Stimulated activated CD8-positive, alpha-beta memory T cell treated with anti-CD3 and anti-CD28 coated beads, Interleukin-7, amount 100 ng/mL, for 1 hour (primary cell): Measurements from ENCODE around the gene TFPI2.

Source experiments
- DNase-seq, 2 donors: peaks; one replicate each; pipeline ENCODE4 v3.0.0-alpha.2; 2020; ENCODE audit warnings: low read depth in 2 of 2

TFPI2 gene

DNA sequence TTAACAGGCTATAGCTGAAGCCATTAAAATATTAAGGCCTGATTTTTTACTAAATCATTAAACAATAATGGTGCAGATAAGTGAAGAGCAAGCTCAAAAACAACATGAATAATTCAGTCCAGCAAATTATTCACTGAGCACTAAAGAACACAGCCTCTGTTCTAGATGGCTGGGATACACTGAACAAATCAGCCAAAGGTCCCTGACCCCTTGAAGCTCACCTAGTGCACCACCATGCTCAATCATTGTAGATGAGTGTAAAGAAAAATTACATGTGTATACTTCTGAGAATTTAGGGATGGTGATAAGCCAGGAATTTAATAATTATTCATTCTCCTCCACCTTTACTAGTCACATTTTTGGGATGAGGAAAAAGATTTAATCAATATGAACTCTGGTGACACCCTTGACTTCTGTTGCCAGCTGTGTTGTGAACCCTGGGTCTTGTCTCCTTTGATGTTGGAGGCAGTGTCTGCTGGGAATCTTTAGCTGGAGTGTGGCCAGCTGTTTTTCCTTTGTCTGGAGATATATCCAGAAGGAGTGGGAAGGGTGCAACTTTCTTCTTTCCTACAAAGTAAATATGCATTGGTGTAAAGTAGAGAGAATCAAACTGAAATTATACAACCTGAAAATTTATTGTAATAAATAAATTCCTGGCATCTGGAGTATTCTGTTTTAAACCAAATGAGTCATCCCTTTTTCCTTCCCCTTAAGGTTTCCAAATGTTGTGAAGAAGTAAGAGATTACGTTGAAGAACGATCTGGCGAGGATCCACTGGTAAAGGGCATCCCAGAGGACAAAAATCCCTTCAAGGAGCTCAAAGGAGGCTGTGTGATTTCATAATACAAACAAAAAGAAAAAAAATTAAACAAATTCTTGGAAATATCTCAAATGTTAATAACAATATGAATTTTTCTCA, 19.8 kb upstream of the TFPI2 start:
- DNase-seq = no peak

DNA sequence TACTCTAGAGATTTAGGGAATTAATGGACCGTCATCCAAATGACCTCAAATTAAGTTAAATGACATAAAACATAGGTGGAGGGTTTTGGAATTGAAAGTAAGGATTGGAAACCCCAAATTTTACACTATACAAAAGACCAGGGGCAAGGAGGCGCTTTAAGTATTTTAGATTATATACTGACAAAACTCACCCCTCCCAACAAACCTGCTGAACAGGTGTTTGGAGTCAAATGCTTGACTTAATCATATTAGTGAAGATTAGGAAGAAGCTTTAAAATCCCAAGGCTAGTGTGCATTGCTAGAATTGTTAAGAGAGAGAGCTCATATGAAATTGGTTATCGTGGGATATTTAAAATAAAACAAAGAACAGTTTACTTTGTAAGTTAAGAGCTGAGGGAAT, 15.7 kb upstream of the TFPI2 start, which contains the start of gene GNGT1:
GNGT1 (plus strand) TSS at position 301 of the 400 bp plus-strand sequence. CDS start 180 bp downstream, outside the sequence.
- DNase-seq = no peak

DNA sequence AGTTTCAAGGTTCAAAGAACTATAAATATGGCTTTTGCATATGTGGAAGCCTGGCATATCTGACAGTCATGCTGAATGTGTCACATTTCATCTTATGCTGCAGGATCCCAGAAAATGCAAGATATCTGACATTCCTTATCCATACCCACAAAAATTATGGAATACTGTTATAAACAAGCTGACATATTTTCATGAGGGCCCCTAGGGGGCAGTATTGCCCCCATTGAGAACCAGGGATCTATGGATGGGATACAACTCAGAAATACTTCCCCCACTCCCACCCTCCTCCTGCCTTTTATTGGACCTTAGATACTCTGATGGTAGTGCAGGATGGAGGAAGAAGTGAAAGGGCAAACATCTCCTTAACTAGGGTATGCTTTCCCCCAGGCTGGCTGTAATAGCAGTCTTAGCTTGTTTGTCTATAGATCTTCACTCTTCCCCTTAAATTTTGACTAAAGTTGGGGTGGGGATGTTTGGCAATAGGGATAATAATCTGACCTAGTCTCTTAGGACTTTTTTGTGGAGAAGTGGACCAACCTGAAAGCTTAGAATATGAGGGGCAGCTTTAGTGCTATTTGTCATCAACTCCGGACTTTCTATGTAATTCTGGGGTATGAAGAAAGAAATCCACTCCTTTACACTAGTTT, 12.3 kb upstream of the TFPI2 start:
- no peak for DNase-seq

DNA sequence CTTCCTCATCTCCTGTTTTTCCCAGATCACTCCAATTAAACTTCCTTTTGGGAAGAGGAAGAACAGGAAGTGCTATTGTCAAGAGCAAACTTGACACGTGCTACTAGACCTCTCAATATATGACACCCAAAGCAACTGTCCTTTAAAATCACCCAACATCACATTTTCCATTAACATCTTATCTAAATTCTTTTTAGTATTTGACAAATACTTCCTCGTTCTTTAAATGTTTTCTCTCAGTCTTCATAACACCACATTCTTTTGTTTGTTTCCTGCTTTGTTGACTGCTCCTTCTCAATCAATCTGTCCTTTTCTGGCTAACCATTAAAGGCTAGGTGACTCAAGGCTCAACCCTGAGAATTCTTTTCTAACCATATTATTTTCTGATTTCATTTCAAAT, 7.1 kb upstream of the TFPI2 start:
- DNase-seq = no peak

DNA sequence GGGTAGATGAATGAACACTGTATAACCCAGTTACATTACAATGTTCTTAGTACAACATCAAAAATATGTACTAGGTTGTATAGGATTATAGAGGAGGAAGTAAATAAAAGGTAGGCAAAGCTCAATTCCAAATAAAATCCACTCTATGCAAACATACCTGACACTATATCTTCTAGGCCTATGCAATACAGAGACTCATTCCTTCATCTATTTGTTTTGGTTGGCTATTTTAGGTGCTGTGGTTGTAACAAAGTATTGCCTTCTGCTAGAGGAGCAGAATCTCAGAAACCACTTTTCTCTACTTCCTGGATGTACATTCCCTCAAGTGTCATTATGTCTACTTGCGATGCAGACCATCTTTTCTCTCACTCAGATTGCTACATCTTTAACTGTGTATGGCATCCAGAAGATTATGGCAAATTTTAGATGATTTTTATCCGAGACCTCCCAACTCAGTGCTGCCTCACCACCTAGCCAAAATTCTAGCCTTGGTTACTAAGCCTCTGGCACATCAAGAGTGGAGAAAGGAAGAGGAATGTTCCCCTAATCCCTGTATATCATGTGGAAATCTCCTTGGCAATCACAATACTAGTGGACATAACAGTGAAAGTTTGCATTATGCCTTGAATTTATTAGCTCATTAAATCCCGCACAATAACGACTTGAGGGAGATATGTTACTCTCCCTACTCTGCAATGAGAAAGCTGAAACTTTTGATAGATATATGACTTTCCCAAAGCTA, 5.5 kb upstream of the TFPI2 start:
- no peak for DNase-seq

DNA sequence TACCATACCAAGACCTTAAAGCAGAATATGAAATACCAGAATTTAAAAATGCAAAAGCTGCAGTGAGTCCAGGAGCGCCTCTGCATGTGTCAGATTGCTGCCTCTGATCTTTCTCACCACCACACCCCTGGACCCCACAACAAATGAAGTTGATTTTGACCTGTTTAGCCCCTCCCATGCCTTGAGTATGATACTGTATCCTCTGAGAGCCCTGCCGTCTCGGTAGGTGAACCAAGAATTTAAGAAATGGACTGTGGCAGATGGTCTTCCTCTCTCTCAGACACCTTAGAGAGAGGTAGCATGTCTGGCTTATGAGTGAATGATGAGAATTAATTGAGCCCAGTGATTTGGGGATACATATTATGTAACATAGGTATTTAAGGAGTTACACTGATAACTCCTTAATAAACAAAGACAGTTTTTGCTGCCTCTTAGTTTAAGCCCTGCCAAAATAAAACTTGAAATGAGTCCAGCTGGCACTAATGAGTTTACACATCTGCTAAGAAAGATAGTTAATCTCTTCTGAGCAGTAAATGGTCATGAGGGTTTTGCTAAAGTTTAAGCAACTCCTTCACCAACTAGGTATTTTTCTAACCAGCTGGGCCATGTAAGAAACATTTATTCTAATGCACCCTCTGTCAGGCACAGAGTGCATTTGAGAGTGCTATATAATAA, 4.5 kb upstream of the TFPI2 start:
- no peak for DNase-seq

DNA sequence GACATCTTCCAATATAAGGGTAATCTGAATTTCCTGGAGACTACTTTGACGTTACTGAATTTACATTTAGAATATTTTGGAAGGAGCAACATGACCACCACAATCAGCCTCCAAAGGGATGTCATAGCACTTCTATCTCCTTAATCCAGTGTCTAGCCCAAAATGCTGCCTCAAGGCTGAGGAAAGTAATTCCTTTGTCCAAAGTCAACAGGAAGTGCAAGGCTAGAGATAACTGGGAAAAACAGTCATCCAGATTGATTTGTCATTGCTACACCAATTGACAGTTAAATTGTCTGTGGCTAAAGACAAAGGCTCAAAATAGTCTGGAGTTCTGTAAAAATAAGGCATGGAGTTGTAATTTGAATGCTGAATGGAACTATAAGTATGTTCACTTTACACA, 3.9 kb upstream of the TFPI2 start:
- DNase-seq = no peak

DNA sequence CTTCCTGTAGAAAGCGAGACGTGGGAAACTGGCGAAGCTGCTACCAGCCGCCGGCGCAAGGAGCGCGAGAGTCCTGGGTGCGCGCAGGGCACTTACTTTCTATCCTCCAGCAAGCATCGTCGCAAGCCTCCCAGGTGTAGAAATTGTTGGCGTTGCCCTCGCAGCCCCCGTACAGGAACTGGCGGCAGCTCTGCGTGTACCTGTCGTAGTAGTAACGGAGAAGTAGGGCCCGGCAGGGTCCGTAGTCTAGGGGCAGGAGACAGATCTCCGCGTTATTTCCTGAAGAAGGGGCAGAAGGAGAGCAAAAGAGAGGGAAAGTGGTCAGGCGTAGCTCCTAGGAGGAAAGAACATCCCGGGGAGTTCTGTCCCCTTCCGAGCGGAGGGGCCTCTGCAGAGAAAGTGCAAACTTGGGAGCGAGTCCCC, 501 bp downstream of the TFPI2 start:
- no peak for DNase-seq

DNA sequence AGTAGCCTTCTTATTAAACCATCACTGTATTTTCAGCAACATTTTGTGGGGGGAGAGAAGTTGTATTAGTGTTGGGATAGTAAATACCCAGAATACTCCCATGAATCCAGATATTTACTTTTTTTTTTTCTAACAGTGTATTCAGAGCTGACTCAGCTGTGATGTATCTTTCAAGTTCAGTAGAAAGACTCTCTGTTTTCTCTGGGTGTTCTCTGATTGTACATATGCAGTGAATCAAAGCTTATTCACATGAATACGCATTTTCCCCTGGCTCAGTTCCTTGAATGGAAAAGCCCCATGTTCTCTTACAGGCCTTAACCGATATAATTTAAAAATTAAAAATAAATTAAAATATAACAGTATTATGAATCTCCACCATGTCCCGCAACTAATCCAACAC, 1.3 kb downstream of the TFPI2 start:
- no peak for DNase-seq

DNA sequence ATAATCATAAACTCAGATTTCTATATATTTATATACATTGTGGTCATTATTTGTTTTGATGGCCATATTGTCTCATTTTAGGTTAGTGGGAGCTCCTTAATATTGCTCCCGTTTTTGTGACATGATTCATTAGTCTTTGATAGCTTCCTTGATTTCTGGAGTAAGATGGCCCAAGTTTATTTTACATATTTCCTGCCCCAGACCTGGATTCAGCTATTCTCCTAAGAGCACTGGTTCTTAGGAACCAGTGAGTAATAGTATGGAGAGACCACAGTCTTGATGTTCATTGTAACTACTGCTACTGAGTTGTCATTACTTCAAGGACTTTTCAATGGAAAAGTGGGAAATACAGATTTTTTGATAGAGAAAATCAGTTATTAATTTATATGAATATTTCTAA, 6.0 kb downstream of the TFPI2 start:
- DNase-seq = no peak

DNA sequence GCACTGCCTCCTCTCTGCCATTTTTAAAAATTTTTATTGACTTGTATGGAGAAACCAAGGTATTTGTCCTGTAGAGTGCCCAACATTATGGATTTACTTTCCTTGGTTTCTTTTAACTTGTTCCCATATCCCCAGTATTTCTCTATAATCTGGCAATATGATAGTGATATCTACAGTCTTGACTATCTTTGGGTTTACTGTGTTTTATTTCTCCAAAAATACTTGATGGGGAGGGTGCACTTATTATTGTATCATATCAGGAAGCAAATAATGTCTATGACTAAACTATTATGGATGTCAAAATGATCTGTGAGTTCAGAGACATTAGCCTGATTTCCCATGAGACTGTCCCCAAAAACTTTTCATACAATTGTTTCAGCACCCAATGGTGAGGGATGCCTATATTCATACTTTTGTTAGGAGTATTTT, 6.6 kb downstream of the TFPI2 start:
- no peak for DNase-seq

DNA sequence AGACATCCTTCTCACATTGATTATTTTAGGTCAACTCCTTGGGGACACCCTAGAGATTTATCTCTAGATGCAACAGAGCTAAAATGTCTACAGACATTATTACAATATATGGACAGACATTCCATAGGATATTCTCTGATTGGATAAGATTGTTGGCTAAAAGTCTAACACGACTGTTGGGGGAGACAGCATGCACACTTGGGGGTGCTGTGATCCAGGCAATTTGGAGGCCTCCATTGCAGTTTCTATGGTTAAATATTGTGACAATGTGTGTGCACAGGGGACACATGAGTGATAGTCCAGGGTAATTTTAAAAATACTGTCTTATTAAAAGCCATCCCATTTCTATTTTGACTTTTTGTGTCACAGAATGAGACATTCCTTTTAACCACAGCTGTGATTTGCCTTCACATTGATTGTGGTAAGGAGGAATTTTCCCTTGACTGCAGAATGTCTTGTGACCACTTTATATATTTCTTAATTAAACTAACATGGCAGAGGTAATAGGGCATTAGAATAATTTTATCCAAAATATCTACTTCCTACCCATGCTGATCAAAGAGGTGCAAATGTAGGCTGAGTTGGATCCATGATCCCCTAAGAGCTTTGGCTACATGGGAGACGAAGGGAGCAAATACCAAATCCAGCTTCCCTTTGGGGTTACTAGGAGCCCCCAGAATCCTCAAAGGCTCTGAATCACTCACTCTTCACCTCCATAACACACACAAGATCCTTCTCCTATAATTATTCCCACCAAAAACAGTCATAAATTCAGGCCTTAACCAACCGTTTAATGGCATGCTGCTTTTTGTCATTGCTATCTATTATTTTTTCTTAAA, 7.3 kb downstream of the TFPI2 start:
- DNase-seq = no peak

DNA sequence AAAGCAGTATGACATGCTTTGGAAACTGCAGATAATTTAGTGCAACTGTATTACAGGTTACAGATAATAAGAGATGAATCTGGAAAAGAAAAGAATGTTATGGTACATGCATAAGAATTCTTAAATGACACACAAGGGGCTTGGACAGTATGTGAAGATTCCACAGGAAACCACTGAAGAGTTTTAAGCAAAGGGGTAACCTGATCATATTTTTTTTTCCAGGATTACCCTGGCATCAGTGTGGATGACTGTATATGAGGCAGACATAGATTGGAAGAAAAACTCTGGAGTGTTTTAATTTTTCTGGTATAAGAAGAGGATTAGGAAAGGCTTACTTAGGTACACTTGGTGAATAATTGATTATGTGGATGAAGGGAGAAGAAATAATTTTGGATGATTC, 8.1 kb downstream of the TFPI2 start:
- no peak for DNase-seq

DNA sequence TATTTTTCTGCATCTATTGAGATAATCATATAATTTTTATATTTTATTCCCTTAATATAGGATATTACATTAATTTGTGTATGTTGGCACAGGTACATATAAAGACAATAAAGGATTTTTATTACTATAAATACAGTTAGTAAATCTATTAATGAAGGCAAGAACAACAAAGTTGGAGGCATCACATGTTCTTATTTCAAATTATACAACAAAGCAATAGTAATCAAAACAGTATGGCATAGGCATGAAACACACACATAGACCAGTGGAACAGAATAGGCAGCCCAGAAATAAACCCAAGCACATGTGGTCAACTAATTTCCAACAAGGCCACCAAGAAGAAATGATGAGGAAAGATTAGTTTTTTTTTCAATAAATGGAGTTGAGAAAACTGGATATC, 11.2 kb downstream of the TFPI2 start:
- DNase-seq = no peak

DNA sequence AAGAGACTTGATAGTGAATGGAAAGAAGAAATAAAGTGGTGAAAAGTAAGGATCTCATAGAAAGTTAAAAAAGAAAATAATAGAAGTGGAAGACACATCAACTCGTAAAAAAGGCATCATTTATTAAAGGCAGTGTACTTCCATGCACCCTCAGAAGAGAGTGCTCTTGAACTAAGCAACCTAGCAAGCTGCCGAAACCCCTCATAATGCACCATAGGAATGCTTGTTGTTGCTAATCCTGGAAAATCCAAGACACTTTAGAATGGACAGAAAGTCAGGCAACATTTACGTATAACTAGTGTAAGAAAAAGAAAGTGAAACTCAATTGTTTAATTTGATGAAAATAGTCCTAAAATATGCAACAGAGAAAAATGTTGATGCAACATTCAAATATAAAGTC, 12.8 kb downstream of the TFPI2 start:
- no peak for DNase-seq

DNA sequence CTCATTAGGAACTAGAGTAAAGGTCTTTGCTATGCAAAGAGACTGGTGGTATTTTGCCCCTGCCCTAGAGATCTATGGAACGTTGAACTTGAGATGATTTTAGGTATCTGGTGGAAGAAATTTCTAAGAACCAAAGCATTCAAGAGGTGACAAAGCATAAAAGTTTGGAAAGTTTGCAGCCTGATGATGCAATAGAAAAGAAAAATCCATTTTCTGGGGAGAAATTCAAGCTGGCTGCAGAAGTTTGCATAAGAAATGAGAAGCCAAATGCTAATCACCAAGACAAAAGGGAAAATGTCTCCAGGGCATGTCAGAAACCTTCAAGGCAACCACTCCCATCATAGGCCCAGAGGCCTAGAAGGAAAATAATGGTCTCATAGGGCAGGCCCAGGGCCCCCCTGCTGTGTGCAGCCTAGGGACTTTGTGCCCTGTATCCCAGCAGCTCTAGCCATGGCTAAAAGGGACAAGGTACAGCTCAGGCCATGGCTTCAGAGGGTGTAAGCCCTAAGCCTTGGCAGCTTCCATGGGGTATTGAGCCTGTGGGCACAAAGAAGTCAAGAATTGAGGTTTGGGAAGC, 16.5 kb downstream of the TFPI2 start:
- no peak for DNase-seq

DNA sequence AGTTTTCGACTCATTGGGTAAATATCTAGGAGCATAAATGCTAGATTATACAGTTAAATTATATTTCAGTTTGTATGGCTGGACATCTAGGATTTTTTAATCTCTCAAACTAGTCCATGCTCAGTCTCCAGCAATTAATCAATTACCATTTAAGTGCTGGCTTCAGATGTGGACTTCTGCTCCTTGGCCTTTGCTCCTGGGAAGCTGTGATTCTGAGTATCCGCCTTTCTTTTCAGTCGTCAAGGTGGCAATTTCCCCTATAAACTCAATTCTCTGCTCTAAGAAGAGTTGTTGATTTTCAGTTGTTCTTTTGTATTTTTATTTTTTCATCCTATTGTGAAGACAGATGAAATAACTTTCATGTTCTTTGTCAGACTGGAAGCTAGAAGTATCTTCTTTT, 23.7 kb downstream of the TFPI2 start:
- no peak for DNase-seq

DNA sequence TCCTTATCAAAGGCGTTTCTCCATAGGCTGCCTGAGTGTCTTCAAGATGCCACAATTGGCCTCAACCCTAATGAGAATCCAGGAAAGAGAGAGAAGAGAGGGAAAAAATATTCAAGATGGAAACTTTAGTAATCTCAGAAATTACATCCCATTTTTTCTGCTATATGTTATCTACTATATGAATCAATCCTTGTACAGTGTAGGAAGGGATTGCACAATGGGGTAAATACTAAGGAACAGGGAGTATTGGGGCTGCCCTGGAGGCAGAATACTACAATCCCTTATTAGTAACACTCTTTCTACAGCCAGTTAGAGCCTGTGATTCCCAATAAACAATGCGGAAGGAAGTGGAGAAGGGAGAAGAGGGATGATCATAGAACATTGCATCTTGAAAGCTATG, 27.9 kb downstream of the TFPI2 start:
- no peak for DNase-seq

DNA sequence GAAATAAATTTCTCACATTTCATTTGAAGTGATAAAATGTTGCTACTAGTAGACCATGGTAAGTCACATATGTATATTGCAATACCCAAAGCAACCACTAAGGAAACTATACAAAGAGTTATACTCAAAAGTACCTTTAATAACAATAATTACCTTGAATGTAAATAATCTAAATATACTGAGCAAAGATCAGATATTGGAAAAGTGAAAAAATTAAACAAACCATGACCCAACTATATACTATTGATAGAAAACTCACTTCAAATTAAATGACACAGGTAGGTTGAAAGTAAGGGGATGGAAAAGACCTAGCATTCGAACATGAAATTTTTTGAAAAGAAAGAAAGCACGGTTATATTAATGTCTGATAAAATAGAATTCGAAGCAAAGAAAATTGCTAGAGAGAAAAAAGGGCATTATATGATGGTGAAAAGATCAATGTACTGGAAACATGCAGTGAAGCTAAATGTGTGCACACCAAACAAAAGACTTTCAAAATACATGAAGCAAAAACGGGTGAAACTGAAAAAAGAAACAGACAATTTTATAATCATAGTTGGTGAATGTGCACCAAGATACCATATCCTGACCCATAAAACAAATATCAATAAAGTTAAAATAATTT, 29.1 kb downstream of the TFPI2 start:
- no peak for DNase-seq

DNA sequence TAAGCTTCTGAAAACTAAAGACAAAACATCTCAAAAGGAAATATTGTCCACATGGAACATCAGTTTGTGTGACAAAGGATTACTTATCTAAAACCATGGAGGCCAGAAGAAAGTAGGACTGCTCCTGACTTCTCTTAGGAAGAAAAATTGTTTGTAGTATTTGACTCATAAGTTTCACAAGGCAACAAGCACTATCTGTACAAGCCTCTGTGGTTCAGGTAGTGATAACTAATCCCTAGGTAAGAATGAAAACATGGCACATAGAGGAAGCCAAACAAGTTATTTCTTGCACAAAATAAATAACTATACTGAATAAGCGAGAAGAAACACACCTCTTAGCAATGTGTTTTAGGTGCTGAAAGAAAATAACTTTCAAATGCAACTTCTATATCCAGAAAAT, 30.3 kb downstream of the TFPI2 start:
- DNase-seq = no peak
